Adrenal gland (tissue), 12 donors: Measurements from ENCODE around the gene NUP210L. TPM values are rescaled to one million over a fixed set of nuclear protein-coding genes. Genes with fewer than 3 reads are reported as not detected.

Experiments
- DNase-seq, 7 donors: peaks; one replicate each; pipeline ENCODE4 v3.0.0-alpha.2; 2019 to 2020
- H3K27ac ChIP-seq, 5 donors: fragments of 200-600 bp; sonication (generic) in 4 of 5; 1 replicate in 3 of 5; 2 replicates in 2 of 5; pipeline versions ENCODE4 v1.5.1 to v1.8.0; 2016 to 2020; ENCODE audit warnings: mild to moderate bottlenecking in 1 of 5
- H3K27me3 ChIP-seq: fragments of 200-600 bp; 2 replicates; pipeline ENCODE4 v1.8.0; 2021
- H3K36me3 ChIP-seq, 2 donors: fragments of 200-600 bp; replicated peaks in 1 of 2; 1 replicate in 1 of 2; 2 replicates in 1 of 2; pipeline versions ENCODE4 v1.5.1 to v1.8.0; 2018 to 2022
- H3K4me1 ChIP-seq, 2 donors: fragments of 200-600 bp; replicated peaks in 1 of 2; 1 replicate in 1 of 2; 2 replicates in 1 of 2; pipeline versions ENCODE4 v1.5.1 to v1.8.0; 2018 to 2021
- H3K4me3 ChIP-seq, 4 donors: fragments of 200-600 bp; sonication (generic) in 3 of 4; one replicate each; pipeline ENCODE4 v1.5.1; 2016 to 2018
- H3K9me3 ChIP-seq, 3 donors: fragments of 200-600 bp; sonication (generic) in 1 of 3; replicated peaks in 1 of 3; 1 replicate in 2 of 3; 2 replicates in 1 of 3; pipeline versions ENCODE4 v1.5.1 to v1.8.0; 2016 to 2021
- CTCF ChIP-seq, 6 experiments: fragments of 450-650 bp in 4 of 6; fragments of 200-600 bp in 2 of 6; sonication (generic) in 1 of 6; IDR thresholded peaks; 1 replicate in 5 of 6; 2 replicates in 1 of 6; pipeline versions ENCODE4 v1.5.1 to v1.8.0; 2016 to 2021; ENCODE audit warnings: antibody characterized with exemption in 6 of 6, mild to moderate bottlenecking in 2 of 6, moderate library complexity in 1 of 6
- POLR2A ChIP-seq, 2 donors: fragments of 450-650 bp; IDR thresholded peaks; one replicate each; pipeline ENCODE4 v1.6.1; 2017; ENCODE audit warnings: antibody characterized with exemption in 2 of 2, mild to moderate bottlenecking in 2 of 2, moderate library complexity in 1 of 2
- WGBS, 4 donors: extraction: QIAGEN DNeasy Blood & Tissue Kit in 2 of 4; methylation state at CpG; one replicate each; pipeline versions ENCODE4 v1.1.5 to v1.1.7; 2013 to 2017; 5-methylcytosine and 5-hydroxymethylcytosine counted together
- intact Hi-C, 2 donors: fragments of 100-400 bp; cut with DNase I; formaldehyde crosslinking; loops; one replicate each; pipeline versions ENCODE4 v1.14.1 to v1.15.0; 2022 to 2023
- polyA plus RNA-seq, 3 donors: library from polyadenylated mRNA; stranded (reverse); fragments of 200-250 nt in 2 of 3; fragments of 350-450 nt in 1 of 3; fragmentation: Illumina TruSeq in 1 of 3; extraction: RNeasy Lipid Tissue Mini Kit (QIAGEN cat#74804) in 1 of 3; gene quantifications; one replicate each; pipeline ENCODE4 v1.2.3, GENCODE V29; 2013 to 2014
- total RNA-seq, 9 donors: library from RNA; depleted of rRNA in 4 of 9; stranded (reverse); fragments of >200 nt in 4 of 9; fragments of 120-200 nt in 1 of 9; fragmentation: NEBNext Ultra II Directional in 1 of 9; extraction: Animal tissue kit (Norgen Biotek cat#: 25700) in 1 of 9; gene quantifications; one replicate each; pipeline versions ENCODE4 v1.1.0 to v1.2.4, GENCODE V29; 2013 to 2023
- donor health status: healthy with polysubstance abuse.
- donor health status: Bipolar disorder and iron deficiency.
- donor health status: DM: yes; HTN: yes; CAD: no.
- donor health status: DM: no; HTN: no; CAD: no.
- donor health status: DM: no; HTN: no; CAD: no.
- donor health status: DM: yes; HTN: yes; CAD: no.

NUP210L gene
- total and polyA plus RNA-seq, 12 donors: 0.03 to 0.07 (median 0.06) TPM; not detected in 7

DNA sequence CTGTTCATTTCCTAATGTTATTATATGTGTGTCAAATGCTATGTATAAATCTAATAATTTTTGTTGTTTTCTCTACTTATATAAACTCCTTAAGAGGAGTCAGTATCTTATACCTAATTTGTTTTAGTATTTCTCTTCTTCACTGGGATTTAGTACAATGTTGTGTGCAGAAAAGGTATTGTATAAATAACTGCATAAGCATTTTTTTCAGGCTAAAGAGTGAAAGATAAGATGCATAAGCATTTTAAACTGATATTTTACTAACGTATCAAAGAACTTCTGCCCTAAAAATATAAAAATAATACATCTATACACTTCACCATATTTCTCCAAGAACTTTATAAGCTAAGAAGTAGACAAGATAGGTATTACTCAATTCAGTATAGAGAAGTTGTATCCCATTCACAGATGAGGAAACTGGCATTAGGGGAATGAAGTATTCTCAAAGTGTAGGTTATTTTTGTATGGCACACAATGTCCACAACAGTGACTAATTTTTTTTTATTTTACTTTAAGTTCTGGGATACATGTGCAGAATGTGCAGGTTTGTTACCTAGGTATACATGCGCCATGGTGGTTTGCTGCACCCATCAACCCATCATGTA is 59.3 kb downstream of the NUP210L start:
- DNase-seq: no peak
- Histone ChIP-seq H3K36me3 (no peaks in the 10 kb centered on the region), H3K27me3 (no peaks in the 10 kb centered on the region), H3K27ac (no peak overlapping the region), H3K9me3 (no peaks in the 10 kb centered on the region), H3K4me1 (no peaks in the 10 kb centered on the region), H3K4me3 (no peak overlapping the region)
- WGBS, 4 donors: 47 to 50% (median 49%) methylated on average over 2 of the region's 2 CpGs
- TF ChIP-seq CTCF (IDR thresholded peaks at IDR 0.05) (no peak), POLR2A (IDR thresholded peaks at IDR 0.05) (no peak)
- intact Hi-C loops: no loop called here

DNA sequence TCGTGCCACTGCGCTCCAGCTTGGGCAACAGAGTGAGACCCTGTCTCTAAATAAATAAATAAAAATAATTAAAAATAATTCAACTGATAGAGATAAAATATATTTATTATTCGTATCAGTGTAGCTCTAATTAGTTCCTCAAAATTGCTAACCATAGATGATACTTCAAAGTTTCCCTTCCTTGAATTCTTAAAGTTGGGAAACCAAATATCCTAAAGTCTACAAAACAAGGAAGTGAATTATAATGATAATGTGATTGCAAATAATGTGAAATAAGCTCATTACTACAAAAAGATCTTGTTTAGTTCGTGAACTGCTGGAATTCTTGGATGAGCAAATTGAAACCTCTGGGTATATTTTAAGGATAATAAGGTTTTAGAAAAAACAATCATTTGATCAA is 60.5 kb downstream of the NUP210L start:
- Histone ChIP-seq H3K27ac (no peak overlapping the region), H3K4me3 (no peak overlapping the region), H3K36me3 (no peaks in the 10 kb centered on the region), H3K4me1 (no peaks in the 10 kb centered on the region), H3K27me3 (no peaks in the 10 kb centered on the region), H3K9me3 (no peaks in the 10 kb centered on the region)
- WGBS, 4 donors: 78 to 87% (median 85%) methylated on average over 4 of the region's 4 CpGs
- DNase-seq: no peak
- intact Hi-C loops: no loop called here
- TF ChIP-seq POLR2A (IDR thresholded peaks at IDR 0.05) (no peak), CTCF (IDR thresholded peaks at IDR 0.05) (no peak)

GRCh38 chr1:154093699-154094098 is 61.2 kb downstream of the NUP210L start:
- 72 to 81% (median 76%) methylated on average over 2 to 3 of the region's 3 CpGs for WGBS, 4 donors

GRCh38 chr1:154091706-154092105 is 63.2 kb downstream of the NUP210L start:
- 92 to 98% (median 94%) methylated on average over 6 to 7 of the region's 7 CpGs for WGBS, 4 donors
- no peak for TF ChIP-seq CTCF (IDR thresholded peaks at IDR 0.05)
- TF ChIP-seq POLR2A (IDR thresholded peaks at IDR 0.05): no peak
- no peak for DNase-seq
- intact Hi-C loops: no loop called here
- no peak overlapping the region for H3K4me3 ChIP-seq
- no peaks in the 10 kb centered on the region for H3K36me3 ChIP-seq
- H3K27ac ChIP-seq: no peak overlapping the region
- no peaks in the 10 kb centered on the region for H3K9me3 ChIP-seq
- no peaks in the 10 kb centered on the region for H3K27me3 ChIP-seq
- H3K4me1 ChIP-seq: no peaks in the 10 kb centered on the region

More at GRCh38 chr1:154093699-154094098, 61.2 kb downstream of the NUP210L start:
- H3K27me3 ChIP-seq: no peaks in the 10 kb centered on the region
- H3K36me3 ChIP-seq: no peaks in the 10 kb centered on the region
- H3K27ac ChIP-seq: no peak overlapping the region
- intact Hi-C loops: no loop called here
- no peaks in the 10 kb centered on the region for H3K9me3 ChIP-seq
- DNase-seq: no peak
- H3K4me3 ChIP-seq: no peak overlapping the region
- no peaks in the 10 kb centered on the region for H3K4me1 ChIP-seq
- TF ChIP-seq CTCF (IDR thresholded peaks at IDR 0.05): no peak
- TF ChIP-seq POLR2A (IDR thresholded peaks at IDR 0.05): no peak
